ENCODE results near the gene FMO4.

DNA sequence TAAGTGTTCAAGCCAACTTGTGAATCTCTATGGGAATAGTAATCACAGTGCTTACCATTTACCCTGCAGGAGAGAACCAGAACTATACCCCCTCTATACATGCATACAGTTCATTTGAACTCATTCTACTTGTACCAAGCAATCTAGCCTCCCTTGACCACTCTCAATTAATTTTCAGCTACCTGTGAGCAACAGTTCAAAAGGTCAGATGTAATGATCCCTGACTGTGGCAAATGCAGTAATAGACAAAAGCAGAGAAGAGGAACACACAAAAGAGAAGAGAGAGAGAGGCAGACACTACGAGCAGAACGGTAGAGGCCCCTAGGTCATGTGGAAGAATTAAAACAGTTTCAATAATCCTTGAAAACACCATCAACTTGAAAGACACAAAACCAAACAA, 52.8 kb downstream of the FMO4 start:
- TF ChIP-seq, protein P1, sequence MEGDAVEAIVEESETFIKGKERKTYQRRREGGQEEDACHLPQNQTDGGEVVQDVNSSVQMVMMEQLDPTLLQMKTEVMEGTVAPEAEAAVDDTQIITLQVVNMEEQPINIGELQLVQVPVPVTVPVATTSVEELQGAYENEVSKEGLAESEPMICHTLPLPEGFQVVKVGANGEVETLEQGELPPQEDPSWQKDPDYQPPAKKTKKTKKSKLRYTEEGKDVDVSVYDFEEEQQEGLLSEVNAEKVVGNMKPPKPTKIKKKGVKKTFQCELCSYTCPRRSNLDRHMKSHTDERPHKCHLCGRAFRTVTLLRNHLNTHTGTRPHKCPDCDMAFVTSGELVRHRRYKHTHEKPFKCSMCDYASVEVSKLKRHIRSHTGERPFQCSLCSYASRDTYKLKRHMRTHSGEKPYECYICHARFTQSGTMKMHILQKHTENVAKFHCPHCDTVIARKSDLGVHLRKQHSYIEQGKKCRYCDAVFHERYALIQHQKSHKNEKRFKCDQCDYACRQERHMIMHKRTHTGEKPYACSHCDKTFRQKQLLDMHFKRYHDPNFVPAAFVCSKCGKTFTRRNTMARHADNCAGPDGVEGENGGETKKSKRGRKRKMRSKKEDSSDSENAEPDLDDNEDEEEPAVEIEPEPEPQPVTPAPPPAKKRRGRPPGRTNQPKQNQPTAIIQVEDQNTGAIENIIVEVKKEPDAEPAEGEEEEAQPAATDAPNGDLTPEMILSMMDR (conservative IDR thresholded peaks at IDR 0.05; ENCODE audit: low read depth in 2 of 2) = no peak
- TF ChIP-seq, protein P2, sequence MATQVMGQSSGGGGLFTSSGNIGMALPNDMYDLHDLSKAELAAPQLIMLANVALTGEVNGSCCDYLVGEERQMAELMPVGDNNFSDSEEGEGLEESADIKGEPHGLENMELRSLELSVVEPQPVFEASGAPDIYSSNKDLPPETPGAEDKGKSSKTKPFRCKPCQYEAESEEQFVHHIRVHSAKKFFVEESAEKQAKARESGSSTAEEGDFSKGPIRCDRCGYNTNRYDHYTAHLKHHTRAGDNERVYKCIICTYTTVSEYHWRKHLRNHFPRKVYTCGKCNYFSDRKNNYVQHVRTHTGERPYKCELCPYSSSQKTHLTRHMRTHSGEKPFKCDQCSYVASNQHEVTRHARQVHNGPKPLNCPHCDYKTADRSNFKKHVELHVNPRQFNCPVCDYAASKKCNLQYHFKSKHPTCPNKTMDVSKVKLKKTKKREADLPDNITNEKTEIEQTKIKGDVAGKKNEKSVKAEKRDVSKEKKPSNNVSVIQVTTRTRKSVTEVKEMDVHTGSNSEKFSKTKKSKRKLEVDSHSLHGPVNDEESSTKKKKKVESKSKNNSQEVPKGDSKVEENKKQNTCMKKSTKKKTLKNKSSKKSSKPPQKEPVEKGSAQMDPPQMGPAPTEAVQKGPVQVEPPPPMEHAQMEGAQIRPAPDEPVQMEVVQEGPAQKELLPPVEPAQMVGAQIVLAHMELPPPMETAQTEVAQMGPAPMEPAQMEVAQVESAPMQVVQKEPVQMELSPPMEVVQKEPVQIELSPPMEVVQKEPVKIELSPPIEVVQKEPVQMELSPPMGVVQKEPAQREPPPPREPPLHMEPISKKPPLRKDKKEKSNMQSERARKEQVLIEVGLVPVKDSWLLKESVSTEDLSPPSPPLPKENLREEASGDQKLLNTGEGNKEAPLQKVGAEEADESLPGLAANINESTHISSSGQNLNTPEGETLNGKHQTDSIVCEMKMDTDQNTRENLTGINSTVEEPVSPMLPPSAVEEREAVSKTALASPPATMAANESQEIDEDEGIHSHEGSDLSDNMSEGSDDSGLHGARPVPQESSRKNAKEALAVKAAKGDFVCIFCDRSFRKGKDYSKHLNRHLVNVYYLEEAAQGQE (IDR thresholded peaks at IDR 0.05; ENCODE audit: unreplicated experiment) = no peak
- TF ChIP-seq EZH2phosphoT487 (IDR thresholded peaks at IDR 0.05; ENCODE audit: unreplicated experiment) (no peak), JUNB (IDR thresholded peaks at IDR 0.05; ENCODE audit: unreplicated experiment) (no peak), EZH2 (IDR thresholded peaks at IDR 0.05; ENCODE audit: low read depth, unreplicated experiment) (no peak), POLR2AphosphoS5 (IDR thresholded peaks at IDR 0.05; ENCODE audit: low read depth) (no peak), CREB1 (CRISPR knock-in tag; IDR thresholded peaks at IDR 0.05; ENCODE audit: low read depth) (no peak), STAT1 (IDR thresholded peaks at IDR 0.05; ENCODE audit: unreplicated experiment) (no peak), ZNF114 (CRISPR knock-in tag; IDR thresholded peaks at IDR 0.05) (no peak), NANOG (IDR thresholded peaks at IDR 0.05; ENCODE audit: borderline replicate concordance) (no peak)
- TF ChIP-seq, protein P3, sequence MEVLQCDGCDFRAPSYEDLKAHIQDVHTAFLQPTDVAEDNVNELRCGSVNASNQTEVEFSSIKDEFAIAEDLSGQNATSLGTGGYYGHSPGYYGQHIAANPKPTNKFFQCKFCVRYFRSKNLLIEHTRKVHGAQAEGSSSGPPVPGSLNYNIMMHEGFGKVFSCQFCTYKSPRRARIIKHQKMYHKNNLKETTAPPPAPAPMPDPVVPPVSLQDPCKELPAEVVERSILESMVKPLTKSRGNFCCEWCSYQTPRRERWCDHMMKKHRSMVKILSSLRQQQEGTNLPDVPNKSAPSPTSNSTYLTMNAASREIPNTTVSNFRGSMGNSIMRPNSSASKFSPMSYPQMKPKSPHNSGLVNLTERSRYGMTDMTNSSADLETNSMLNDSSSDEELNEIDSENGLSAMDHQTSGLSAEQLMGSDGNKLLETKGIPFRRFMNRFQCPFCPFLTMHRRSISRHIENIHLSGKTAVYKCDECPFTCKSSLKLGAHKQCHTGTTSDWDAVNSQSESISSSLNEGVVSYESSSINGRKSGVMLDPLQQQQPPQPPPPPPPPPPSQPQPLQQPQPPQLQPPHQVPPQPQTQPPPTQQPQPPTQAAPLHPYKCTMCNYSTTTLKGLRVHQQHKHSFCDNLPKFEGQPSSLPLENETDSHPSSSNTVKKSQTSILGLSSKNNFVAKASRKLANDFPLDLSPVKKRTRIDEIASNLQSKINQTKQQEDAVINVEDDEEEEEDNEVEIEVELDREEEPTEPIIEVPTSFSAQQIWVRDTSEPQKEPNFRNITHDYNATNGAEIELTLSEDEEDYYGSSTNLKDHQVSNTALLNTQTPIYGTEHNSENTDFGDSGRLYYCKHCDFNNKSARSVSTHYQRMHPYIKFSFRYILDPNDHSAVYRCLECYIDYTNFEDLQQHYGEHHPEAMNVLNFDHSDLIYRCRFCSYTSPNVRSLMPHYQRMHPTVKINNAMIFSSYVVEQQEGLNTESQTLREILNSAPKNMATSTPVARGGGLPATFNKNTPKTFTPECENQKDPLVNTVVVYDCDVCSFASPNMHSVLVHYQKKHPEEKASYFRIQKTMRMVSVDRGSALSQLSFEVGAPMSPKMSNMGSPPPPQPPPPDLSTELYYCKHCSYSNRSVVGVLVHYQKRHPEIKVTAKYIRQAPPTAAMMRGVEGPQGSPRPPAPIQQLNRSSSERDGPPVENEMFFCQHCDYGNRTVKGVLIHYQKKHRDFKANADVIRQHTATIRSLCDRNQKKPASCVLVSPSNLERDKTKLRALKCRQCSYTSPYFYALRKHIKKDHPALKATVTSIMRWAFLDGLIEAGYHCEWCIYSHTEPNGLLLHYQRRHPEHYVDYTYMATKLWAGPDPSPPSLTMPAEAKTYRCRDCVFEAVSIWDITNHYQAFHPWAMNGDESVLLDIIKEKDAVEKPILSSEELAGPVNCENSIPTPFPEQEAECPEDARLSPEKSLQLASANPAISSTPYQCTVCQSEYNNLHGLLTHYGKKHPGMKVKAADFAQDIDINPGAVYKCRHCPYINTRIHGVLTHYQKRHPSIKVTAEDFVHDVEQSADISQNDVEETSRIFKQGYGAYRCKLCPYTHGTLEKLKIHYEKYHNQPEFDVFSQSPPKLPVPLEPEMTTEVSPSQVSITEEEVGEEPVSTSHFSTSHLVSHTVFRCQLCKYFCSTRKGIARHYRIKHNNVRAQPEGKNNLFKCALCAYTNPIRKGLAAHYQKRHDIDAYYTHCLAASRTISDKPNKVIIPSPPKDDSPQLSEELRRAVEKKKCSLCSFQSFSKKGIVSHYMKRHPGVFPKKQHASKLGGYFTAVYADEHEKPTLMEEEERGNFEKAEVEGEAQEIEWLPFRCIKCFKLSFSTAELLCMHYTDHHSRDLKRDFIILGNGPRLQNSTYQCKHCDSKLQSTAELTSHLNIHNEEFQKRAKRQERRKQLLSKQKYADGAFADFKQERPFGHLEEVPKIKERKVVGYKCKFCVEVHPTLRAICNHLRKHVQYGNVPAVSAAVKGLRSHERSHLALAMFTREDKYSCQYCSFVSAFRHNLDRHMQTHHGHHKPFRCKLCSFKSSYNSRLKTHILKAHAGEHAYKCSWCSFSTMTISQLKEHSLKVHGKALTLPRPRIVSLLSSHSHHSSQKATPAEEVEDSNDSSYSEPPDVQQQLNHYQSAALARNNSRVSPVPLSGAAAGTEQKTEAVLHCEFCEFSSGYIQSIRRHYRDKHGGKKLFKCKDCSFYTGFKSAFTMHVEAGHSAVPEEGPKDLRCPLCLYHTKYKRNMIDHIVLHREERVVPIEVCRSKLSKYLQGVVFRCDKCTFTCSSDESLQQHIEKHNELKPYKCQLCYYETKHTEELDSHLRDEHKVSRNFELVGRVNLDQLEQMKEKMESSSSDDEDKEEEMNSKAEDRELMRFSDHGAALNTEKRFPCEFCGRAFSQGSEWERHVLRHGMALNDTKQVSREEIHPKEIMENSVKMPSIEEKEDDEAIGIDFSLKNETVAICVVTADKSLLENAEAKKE (CRISPR knock-in tag; IDR thresholded peaks at IDR 0.05) = no peak
- TF ChIP-seq, protein P4, sequence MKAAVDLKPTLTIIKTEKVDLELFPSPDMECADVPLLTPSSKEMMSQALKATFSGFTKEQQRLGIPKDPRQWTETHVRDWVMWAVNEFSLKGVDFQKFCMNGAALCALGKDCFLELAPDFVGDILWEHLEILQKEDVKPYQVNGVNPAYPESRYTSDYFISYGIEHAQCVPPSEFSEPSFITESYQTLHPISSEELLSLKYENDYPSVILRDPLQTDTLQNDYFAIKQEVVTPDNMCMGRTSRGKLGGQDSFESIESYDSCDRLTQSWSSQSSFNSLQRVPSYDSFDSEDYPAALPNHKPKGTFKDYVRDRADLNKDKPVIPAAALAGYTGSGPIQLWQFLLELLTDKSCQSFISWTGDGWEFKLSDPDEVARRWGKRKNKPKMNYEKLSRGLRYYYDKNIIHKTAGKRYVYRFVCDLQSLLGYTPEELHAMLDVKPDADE (IDR thresholded peaks at IDR 0.05) = no peak

Measured in GM23338 (cell line).